CD4-positive, alpha-beta T cell treated with Interleukin-15 for 1 hour (primary cell): ENCODE data around the gene FCHO1.

Experiments
- DNase-seq: peaks from one replicate; pipeline ENCODE4 v3.0.0-alpha.2; 2020

The FCHO1 gene

DNA sequence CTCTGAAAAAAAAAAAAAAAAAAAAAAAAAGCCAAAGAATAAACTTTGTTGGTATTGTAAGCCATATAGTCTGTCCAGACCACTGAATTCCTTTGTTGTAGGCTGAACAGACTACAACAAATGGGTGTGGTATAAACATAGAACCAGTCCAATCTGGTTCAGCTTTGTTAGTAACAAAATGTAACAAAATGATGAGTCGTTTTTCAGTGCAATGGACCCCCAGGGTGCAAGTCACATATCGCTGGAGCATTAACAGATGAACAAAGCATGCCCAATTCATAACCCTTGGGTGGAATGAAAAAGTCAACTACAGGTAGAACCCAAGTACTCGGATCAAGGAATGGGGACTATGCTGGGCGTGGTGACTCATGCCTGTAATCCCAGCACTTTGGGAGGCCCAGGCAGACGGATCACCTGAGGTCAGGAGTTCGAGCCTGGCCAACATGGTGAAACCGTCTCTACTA lies 13.6 kb upstream of the FCHO1 start:
- DNase-seq: no peak

DNA sequence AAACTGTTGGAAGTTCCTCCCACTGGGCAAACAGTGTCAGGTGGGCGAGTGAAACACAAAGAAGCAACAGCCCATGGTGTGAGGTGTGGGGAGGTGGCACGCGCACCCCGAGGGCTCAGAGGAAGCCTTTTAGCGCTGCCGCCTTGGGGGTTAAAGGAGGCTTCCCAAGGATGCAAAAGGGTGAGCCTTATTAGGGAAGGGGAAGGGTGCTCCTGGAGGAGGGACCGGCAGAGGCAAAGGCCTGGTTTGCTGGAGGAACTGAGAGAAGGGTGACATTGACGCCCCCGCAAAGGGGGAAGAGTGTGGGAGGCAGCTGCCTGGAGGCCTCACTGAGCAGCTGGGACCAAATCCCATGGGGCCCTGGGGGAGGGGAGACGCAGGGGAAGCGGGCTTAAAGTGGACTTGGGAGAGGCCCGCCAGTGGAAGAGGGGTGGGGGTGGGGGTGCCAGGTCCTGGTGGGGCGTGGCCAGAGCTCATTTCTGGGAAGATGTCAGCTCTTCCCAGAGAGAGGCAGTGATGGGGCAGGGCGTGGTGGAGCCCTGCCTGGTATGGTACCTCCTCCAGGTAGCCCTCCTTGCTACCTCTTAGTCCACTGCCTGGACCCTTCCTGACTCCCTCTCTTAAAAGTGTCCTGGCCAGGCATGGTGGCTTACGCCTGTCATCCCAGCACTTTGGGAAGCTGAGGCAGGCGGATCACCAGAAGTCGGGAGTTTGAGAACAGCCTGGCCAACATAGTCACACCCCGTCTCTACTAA lies 12.0 kb upstream of the FCHO1 start:
- peak; percentile 60 for DNase-seq

GRCh38 chr19:17741456-17741855 lies 9.8 kb upstream of the FCHO1 start:
- no peak for DNase-seq

DNA sequence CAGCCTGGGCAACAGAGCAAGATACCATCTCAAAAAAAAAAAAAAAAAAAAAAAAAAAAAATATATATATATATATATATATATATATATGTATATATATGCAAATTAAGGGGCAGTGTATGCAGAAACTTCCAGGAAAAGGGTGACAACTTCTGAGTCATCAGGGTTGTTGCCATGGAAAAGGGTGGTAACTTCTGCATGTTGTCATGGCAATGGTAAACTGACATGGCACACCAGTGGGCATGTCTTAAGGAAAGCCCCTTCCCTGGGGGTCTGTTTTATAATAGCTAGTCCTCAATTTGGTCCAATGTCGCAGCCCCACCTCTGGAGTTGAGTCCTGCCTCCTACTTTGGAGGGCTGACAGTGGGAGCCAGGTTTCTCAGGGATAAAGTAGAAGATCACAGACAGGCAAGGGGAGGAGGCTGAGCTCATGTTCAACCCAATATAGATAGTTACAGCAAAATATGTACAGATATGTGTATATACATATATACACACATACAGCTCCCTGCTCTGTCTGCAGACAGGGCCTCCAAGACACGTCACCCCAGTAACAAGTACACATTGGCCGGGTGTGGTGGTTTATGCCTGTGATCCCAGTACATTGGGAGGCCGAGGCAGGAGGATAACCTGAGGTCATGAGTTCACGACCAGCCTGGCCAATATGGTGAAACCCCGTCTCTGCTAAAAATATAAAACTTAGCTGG lies 7.2 kb upstream of the FCHO1 start:
- DNase-seq: peak; percentile 55

DNA sequence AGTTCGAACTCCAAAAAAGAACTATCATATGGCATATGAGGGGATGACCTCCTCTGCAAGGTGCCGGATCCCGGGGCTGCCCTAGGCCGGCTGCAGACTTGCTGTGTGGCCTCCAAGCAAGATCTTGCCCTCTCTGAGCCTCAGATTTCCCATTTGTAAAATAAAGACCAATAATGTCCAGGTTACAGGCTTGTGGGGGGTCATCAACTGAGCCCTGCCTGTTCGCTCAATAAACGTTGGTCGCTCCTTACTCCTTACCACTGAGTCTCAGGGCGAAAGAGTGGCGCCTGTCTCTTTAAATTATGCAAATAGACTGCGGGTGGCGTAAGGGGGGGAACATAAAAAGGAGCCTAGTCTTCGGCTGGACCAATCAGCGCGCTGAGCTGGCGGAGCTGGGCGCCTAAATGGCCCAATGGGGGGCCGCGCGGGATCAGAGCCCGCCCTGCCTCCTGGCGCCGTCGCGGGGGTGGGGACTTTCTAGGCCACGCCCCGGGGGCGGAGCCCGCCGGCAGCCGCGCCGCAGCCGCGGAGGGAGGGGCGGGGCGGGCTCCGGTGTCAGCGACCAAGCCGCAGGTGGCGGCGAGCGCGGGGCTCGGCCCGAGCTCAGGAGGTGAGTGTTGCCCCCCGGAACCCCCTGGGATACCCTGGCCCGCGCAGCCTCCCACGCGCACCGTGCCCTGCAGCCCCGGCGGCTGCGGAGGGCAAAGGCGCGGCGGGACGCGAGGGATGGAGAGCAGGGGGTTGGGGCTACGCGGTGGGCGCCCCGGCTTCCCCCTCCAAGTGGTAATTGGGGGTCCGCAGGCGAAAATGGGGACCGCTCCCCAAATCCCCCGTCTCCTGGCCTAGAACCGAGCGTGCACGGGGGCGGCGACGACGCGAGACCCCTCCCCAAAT lies 3.8 kb upstream of the FCHO1 start:
- DNase-seq: peak; percentile 96

- no peak for DNase-seq
These were observed 2.2 kb upstream of the FCHO1 start for GRCh38 chr19:17748884-17749638.

- peak; percentile 28 for DNase-seq
These were observed 1.4 kb upstream of the FCHO1 start for GRCh38 chr19:17749912-17750317.

GRCh38 chr19:17751912-17752273 lies 616 bp downstream of the FCHO1 start:
- DNase-seq: no peak

DNA sequence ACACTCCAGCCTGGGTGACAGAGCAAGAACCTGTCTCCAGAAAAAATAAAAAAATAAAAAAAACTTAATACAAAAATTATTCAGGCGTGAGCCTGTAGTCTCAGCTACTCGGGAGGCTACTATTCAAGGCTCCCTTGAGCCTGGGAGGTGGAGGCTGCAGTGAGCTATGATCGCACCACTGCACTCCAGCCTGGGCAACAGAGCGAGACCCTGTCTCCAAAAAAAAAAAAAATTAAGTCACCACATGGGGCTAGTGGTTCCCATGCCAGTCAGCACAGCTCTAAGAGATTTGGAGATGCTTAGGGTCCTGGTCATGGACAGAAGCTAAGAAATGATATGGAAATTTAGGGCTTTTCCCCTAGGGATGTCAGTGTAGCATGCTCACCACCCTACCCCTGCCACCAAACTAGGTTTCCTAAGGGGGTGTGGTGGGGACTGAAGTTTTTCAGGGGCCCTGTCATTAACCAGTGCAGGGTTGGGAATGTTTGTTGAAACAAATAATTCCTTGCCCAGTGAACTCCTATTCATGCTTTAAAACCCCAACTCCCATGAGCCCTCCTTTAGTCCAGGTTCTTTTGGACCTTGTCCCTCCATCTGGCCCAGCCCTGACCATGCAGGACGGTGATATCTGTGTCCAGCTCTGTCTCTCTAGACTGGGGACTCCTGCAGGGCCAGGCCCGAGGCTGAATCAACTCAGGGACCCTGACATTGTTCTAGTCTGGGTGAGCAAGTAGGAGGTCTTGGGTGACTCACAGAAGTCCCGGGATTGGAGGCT lies 1.8 kb downstream of the FCHO1 start:
- no peak for DNase-seq

DNA sequence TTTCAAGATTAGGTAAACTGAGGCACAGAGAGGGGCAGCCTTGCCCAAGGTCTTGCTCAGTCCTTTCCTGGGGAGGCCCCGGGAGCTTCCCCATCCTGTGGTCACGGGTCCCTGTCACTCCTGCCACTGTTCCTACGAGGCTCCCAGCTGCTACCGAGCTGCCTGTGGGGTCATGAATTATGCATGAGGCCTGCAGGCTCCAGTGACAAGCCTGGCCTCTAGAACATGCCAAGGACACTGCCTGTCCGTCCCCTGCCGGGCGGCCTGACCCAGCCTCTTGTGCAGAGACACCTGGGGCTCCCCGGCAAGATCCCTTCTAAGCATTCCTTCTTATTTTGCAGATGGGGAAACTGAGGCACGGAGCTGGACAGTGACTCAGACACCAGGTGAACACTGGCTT lies 2.7 kb downstream of the FCHO1 start:
- no peak for DNase-seq

- peak; percentile 64 for DNase-seq
These were observed 3.6 kb downstream of the FCHO1 start for GRCh38 chr19:17754634-17755442.

DNA sequence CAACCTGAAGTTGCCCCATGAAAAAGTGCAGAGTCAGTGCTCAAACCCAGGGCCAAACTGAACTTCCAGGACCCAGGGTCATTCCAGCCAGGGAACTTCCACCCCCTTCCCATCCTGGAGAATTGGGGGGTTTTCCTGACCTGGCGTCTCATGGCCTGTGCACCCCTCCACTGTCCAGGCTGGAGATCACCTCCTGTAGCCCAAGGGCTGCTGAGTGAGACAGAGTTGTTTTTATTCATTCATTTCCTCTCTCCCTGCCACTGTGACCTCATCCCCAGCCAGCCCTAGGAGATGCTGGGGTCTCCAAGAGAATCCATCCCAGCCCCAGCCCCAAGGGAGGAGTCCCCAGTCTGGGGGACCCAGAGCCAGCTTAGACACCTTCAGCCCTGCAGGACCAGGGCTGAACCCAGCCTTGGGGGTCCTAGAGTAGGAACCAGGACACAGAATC lies 4.2 kb downstream of the FCHO1 start:
- DNase-seq: no peak

DNA sequence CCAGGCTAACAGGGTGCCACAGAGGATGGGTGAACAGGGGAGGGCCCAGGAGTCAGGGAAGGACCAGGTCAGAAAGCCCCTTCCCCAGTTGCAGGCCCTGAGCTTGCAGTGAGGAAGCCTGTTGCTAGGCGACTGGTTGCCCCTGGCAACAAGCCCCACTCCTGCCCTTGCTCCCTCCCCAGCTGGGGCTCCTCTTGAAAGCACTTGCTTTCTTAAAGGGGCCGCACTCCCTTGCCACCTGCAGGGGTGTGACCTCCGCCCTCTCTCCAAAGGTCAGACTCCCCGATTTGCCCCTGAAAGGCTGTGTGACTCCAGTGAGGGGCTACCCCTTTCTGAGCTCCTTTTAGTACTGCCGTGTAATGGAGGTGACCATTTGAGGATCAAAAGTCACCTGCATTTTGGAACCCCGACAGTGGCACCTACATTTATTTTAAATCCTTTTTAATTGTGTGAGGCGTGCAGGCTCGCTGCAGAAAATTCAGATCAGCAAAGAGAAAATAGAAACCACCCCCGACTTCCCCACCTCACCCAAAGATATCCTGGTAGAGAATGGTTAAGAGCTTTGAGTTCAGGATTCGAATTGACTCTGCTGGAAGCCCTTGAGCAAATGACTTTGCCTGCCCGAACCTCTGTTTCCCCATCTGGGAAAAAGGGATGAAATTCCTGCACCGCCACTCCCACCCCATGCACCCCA lies 4.8 kb downstream of the FCHO1 start:
- DNase-seq: peak; percentile 69

DNA sequence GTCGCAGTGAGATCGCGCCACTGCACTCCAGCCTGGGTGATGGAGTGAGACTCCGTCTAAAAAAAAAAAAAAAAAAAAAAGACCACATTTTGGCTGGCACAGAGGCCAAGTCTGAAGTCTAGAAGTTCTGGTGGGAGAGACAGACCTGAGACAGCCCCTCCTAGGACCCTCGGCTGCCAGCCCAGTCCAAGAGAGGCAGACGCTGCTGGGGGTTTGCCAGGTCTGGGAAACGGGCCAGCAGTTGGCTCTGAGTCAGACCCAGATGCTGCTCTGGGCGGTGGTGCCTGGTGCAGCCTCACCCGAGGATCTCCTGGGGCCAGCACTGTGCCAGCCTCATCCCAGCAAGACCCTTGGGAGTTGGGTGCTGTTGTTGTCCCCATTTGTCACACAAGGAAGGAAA lies 5.8 kb downstream of the FCHO1 start:
- DNase-seq: no peak

- DNase-seq: no peak
These were observed 7.2 kb downstream of the FCHO1 start for GRCh38 chr19:17758515-17758914.

DNA sequence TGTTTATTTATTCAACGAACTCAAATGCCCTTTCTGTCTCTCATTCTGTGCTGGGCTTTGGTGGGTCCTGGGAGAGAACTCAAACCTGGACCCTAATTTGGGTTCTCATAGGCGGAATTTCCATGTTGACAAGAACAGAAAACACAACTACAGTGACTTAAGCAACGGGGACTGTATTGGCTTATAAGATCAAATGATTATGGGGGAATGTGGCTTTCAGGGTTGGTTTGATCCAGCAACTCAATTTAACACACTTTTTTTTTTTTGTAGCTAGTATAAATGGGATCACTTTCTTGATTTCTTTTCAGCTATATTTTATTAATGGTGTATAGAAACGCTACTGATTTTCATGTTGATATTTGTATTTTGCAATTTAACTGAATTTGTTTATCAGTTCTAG lies 9.9 kb downstream of the FCHO1 start:
- no peak for DNase-seq

- peak; percentile 55 for DNase-seq
These were observed 11.4 kb downstream of the FCHO1 start for GRCh38 chr19:17762505-17763229.

DNA sequence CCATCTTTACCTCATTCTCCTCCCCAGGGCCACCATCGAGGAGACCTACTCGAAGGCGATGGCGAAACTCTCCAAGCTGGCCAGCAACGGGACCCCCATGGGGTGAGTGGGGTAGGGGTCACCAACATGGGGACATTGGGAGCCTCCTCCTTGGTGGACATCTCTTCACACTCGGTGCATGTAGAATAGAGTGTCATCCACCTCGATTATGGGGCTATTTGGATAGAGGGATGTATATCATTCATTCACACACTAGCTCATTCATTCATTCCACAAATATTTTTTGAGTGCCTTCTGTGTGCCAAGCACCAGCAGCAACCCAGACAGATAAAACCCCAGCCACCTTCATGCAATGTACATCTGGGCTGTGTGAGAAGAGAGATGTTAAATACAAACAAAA lies 13.1 kb downstream of the FCHO1 start:
- DNase-seq: no peak

- peak; percentile 76 for DNase-seq
These were observed 13.9 kb downstream of the FCHO1 start for GRCh38 chr19:17765069-17765618.
